HG02763 (cell line): ENCODE results near the gene SLC27A5.

ENCODE experiments used
- ATAC-seq: cut with Tn5 transposase; IDR thresholded peaks from one replicate; pipeline ENCODE4 v1.9.1; 2021; ENCODE audit warnings: mild to moderate bottlenecking, moderate library complexity; ENCODE audit not compliant: unreplicated experiment

Gene SLC27A5, protein sequence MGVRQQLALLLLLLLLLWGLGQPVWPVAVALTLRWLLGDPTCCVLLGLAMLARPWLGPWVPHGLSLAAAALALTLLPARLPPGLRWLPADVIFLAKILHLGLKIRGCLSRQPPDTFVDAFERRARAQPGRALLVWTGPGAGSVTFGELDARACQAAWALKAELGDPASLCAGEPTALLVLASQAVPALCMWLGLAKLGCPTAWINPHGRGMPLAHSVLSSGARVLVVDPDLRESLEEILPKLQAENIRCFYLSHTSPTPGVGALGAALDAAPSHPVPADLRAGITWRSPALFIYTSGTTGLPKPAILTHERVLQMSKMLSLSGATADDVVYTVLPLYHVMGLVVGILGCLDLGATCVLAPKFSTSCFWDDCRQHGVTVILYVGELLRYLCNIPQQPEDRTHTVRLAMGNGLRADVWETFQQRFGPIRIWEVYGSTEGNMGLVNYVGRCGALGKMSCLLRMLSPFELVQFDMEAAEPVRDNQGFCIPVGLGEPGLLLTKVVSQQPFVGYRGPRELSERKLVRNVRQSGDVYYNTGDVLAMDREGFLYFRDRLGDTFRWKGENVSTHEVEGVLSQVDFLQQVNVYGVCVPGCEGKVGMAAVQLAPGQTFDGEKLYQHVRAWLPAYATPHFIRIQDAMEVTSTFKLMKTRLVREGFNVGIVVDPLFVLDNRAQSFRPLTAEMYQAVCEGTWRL

DNA sequence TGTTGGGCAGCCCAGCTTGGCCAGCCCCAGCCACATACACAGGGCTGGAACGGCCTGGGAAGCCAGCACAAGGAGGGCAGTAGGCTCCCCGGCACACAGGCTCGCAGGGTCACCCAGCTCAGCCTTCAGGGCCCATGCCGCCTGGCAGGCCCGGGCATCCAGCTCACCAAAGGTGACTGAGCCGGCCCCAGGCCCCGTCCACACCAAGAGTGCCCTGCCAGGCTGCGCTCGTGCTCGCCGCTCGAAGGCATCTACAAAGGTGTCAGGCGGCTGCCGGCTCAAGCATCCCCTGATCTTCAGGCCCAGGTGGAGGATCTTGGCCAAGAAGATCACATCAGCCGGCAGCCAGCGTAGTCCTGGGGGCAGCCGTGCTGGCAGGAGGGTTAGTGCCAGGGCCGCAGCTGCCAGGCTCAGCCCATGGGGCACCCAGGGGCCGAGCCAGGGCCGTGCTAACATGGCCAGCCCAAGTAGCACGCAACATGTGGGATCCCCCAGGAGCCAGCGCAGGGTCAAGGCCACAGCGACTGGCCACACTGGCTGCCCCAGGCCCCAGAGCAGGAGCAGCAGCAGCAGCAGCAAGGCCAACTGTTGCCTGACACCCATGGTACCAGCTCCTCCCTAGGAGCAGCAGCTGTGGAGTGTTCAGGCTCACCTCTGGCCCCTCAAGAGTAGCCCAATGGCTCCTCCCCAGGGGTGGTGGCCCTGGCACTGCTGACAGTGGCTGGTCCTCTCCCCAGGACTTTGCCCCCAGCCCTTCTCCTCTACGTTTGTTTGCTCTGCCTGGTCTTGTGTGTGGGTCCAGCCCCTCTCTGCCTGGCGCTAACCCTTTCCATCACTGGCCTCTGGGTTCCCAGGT lies at the start of gene SLC27A5:
Gene SLC27A5, minus strand, starts transcription at position 640 of the 856 bp plus-strand sequence. Its CDS starts 37 bp downstream, at position 603.
- ATAC-seq = no peak

DNA sequence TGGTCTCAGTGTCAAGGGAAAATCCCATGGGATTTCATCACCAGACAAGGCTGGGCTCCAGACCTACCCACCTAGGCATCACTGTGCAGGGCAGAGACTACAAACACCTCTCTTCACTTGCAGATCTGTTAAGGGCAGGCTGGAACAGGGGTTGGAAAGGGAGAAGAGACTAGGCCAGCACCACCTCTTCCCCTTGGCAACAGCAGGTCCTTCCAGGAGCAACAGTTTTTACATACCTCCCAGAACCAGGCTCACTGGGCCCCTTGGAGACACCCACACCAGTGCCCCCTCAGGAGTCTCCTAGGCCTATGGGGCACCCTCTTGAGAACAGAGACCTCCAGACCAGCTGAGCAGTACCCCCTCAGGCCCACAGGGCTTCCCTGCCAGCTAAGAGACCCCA lies 49.1 kb upstream of the SLC27A5 start:
- ATAC-seq = no peak

DNA sequence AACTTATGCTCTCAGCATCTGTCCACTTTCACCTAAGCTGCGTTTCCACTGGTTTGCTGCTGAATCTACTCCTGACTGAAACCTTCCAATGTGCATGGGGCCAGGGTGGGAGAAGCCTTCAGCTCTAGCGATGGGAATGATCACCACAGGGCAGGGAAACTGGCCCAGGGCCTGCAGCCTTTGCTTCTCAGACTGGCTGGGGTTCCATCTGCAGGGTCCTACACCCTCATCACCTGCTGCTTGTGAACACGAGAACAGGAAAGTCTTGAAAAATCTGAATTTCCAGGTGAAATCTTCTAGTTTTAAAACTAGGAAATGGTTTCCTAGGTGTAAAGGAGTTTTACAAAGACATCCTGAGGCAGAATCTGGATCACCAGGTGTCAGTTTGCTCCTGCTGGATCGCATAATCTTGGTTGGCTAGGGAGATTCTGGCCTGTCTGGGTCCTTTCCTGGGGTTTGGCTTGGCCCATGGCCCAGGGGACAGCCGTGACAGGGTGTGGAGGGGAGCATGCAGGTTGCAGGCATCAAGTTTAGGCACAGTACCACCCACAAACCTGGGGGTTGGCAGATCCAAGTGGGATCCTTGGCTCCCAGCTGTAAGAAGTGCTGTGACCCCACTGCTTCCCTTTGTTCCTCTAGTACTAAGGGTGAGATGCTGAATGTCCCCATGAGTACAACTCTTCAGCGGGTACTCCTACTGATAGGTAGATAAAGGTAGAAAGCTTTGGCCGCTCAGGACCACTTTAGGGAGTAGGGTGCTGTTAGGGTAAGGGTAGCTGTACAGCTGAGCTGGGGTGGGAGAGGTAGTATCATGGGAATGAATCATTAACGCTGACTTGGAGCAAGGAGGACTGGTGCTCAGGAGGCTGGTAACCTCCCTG lies 48.5 kb upstream of the SLC27A5 start:
- no peak for ATAC-seq

DNA sequence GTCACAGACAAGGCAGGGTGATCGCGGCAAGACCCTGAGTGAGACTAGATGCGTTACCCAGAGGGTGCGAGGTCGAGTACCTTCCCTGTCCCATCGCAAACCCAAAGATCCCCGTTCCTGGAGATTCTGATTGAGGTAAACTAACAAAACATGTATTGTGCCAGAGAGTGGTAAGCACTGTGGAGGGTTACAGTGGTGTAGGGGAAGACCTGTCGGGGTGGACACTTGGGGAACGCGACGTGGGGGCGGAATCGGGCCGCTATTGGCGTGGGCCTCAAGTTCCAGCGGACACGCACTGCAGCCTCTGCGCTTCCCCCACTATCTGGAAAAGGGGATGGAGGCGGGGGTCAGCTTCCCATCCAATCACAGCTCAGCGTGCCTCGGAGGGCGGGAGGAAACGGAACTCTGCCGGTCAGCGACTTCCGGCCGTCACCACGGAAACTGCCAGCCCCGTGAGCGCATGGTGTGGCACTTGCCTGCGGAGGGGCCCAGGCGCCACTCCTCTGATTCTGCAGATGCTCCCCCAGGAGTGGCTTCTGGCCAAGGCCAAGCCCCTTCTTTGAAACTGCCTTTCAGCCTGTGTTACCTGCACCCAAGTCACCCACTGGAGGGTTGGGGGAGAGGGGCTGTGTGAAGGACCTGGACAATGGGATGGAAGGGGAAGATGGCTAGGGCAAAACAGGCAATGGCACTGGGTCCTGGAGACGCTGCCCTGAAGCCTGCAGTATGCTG lies 47.6 kb upstream of the SLC27A5 start:
- peak; percentile 24 for ATAC-seq

DNA sequence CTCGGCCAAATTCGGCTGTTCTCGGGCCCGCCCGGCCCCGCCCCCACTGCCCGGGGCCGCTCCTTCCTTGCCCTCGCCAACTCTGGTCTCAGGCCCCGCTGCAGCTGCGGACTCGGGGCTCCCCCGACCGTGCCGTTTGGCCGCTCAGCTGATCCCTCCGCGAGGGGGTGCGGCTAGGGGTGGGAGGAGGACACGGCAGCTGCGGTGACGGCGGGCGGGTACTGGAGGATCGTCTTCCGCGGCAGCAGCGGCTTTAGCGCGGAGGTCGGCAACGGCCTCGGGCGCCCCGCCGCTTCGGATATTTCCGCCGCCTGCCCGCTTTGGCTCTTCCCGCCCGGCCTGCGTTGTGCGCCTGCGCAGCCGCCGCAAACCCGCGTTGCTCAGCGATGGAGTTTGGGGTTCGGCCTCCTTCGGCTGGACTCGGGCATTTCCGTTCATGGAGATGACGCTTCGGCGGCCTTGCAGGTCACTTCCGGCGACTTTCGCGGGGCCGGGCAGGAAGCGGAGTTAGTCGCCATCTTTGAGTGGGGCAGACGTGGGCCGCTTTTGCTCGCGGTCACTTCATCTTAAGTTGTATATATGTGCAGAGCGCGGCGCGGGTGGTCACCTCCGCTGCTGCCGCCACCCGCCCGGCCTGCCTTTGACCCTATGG lies 47.0 kb upstream of the SLC27A5 start:
- peak; percentile 50 for ATAC-seq

DNA sequence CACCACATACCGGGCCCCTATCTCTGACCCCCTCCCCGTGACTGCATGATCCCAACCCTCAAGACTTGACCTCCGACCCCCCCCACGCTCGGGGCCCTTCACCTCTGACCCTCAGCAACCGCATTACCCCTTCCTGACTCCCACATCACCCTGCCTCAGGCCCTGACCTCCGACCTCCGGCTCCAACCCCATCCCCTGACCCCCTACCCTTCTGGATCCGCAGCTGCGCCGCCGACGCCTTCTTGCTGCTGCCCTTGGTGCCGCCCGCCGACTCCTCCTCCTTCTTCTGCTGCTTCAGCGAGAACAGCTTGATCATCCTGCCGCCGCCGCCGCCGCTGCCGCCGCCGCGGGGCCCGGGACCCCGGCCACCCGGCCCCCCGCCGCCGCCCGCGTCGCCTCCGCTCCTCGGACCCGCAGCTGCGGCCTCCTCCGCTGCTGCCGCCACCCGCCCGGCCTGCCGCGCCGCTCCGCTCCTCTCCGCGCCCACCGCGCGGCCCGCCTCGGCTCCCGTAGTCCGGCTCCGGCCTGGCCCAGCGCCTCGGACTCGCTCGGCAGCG lies 46.4 kb upstream of the SLC27A5 start, which contains the start of gene UBE2M:
Gene UBE2M, minus strand, starts transcription at position 546 of the 557 bp plus-strand sequence. Its CDS starts 230 bp downstream, at position 316.
- peak; percentile 0 for ATAC-seq

DNA sequence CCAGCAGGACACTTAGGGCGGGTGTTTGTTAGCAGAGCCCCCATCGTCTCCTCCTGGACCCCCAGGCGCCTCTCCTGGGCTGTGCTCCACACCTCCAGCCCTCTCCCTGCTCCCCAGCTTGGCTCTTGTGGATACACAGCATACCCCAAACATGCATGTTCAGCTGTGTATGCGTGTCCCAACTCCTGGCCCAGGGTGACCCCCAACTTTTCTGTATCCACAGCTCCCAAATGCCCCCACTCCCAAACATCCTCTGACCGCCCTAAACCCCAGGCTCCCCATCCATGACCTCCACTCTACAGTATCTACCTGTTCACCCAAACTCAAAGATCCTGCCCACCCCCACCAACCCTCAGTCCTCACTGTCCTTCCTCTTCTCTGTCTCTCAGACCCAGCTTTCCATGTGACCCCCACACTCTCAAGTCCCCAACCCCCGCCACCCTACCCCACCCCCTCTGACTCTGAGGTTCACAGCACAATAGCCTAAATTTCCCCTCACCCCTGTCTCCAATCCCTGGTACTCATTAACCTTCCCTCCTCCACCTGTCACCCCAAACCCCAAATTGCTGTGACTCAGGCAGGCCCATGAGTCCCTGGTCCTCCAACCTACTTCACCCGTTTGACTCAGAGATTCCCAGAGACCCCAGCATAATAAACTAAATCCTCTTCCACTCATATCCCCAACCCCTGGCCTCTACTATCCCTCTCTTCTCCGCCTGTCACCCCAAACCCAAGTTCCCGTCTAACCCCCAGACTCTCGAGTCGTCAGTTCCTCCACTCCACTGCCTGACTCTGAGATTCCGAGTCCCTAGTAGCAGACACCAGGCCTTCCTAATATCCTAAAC lies 45.7 kb upstream of the SLC27A5 start:
- no peak for ATAC-seq

DNA sequence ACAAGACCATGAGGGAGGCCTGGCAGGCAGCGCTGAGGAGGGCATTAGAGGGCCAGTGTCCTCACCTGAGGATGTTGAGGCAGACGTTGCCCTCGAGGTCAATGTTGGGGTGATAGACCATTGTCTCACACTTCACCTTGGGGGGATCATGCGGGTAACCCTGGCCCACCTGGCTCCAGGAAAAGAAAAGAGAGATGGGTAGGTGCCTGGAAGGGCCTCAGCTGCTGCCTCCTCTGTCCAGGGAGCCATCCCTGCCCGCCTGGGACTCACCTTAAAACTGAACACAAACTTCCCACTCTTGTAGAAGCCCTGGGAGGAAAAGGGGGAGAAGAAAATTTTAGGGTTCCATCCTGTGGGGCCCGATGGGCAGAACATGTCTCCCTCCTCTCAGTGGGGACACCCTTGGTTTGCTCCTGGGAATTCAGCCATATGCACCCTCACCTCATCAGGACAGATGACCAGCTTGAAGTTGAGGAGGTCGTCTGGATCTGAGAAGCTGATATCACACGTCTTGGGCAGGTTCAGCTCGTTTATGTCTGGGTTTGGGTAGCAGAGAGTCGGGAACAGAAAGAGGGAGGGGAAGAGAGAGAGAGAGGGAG lies 44.9 kb upstream of the SLC27A5 start:
- ATAC-seq = no peak

DNA sequence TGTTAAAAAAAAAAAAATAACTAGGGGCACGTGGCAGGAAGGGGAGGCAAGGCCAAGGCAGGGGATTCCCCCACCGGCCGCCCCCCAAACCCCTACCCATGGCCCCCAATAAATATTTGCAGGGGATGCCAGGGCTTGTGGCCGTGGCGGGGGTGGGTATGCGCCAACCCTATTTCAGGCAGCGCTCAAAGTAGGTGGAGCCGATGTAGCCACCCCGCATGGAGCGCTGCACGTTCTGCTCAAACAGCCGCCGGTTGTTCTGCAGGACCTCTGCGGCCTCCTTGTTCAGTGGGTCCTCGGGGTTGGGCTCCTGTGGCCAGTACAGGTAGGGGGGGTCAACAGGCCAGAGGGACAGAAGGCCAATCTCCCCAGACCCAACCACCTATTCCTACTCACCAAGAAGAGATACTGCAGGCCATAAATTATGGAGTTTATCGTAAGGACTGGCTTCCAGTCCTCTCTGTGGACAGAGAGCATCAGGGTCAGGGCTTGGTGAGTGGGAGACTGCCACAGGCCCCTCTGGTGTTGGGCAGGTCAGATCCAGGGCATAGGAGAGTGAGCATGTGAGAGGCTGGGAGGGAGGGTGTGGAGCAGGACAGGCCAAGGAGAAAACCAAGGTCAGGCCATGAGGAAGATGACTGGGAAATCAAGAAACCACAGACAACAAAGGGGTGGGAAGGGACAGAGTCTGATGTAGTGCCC lies 44.3 kb upstream of the SLC27A5 start:
- no peak for ATAC-seq

DNA sequence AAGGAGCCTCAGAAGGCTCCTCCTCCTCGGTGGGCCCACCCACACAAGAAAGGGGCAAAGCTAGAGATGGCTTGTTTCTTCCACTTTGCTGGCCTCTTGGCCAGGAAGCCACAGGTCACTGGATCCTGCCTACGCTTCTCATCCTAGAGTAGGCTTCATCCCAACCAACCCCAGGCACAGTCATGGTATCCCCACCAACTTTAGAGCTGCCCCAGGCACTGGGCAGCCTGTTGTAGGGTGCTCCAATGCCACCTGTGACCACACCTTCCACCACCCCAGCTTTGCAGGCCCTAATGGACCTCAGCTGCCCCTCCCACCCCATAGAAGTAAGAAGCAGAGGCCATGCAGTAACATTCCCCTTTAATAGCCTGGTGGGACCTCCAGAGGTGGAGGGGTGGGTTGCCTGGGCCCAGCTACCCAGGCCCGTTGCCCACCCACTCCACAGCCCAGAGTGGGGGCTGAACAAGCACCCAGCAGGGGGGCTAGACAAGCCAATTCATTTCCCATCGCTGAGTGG lies 43.6 kb upstream of the SLC27A5 start:
- ATAC-seq = no peak

DNA sequence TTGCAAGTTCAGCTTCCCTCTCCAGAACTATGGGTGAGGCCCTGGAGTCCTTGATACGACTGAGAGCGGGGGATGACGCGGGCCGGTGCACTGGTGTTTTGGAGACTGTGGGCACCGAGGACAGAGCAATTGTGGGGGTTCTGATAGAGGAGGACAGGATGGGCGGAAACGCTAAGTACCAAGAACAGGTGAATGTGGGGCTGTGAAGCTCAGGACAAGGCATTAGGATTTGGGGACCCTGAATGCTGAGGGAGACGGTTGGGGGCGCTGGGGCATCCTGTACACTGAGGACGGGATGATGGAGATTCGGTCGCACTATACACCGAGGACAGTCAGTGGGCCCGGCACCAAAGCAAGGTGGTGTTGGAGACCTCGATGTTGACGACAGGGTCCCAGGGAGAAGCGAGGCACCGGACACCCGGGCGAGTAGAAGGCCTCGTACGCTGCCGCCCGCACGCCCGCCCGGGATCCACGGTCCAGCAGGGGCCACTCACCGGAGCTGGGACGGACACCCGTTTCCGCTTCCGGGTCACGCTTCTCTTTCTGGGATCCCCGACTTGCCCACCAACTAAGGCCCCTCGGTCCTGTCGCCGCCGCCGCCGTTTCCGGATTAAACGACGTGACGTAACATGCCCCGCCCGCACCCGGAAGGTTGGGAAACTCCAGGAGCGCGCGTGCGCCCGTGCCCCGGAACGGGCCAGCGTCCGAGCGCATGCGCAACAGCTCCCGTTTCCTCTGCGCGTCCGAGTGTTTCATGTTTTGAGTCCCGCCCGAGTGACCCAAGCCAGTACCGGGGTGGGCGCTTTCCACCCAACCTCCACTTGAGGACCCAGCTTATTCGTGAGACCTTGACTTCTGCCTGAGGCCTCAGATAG lies 42.9 kb upstream of the SLC27A5 start, which contains the start of gene CHMP2A:
Gene CHMP2A, minus strand, starts transcription at position 612 of the 875 bp plus-strand sequence. CDS start 893 bp downstream, outside the sequence.
- ATAC-seq = peak; percentile 34

DNA sequence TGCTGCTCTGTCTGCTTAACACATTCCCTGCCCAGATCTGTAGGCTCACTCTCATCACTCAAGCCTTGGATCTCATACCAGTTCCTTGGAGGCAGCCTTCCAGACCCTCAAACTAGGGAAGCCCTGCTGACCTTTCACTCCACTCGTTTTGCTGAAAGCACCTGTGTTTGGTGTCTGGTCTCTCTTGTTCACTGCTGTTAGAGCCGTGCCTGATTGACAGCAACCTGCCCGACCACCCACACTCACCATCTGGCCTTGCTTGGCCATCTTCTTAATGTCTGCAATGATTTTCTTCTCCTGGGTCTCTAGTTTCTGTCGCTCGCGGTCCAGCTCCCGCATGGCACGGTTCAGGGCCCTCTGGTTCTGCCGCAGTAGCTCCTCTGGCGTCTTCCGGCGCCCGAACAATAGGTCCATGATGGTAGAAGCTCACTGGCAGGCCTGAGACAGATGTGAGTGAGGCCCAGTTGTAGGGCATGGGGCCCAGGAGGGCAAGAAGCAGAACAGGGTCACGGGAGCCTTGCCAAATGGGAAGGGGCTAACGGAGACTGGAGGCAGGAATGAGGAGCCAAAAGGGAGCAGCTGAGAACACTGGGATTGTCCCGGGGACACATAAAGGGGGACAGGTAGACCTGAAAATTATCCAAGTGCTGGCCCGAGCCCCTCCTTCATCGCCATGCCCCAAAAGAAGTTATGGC lies 42.2 kb upstream of the SLC27A5 start:
- no peak for ATAC-seq

DNA sequence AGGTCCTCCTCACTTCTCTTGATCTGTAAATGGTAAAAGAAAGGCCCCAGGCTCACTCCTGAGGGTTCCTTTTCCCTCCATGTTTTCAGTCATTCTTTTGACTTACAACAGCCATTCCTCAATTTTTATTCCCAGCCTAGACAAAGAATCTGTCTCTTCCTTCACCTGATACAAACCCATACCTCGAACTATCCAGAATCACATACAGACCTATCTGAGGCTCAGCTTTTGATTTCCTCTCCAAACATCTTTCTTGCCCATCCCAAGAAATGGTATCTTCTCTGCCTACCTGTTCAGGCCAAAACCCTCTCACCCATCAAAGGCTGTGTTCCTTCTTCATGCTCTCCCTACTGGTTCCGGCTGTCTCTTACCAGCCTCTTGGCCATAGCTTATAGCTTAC lies 40.9 kb upstream of the SLC27A5 start:
- ATAC-seq = no peak

DNA sequence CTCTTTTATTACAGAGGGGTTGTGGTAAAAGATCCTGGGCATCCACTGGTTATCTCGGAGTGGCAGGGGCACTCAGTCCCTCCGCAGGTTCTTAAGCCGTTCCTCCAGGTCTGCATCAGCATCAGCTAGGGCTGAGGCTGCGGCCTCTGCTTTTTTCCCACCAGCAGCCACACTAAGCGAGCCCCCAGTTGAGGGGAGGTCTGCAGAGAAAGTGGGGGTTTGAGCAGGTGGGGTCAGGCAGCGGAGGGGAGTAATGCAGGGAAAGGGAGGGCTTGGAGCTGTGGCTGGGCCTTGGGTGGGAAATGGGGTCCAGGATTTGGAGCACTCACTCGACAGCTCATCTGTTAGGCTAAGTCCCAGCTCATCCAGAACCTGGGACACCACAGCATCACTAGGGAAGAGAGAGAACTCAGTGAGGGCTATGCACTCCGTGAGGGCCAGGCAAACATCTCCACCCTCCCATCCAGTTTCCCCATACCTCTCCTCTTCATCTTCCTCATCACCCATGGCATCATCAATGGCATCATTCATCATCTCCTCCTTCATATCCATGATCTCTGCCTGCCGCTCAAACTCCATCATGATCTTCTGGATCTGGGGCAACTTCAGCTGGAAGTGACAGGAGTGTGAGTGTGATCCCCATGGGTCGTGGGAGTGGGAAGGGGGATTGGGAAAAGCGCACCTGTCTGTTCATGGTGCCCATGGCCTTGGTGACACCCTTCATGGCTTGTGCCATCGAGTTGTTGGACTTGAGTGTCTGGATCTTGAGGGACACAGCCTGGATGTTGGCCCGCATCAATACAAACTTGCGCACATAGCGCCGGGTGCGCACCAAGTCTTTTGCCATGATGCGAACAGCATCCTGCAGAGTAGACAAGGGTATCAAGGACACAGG lies 40.0 kb upstream of the SLC27A5 start:
- no peak for ATAC-seq
